ENCODE measurements around the gene UTP25. TPM values are rescaled to one million over a fixed set of nuclear protein-coding genes. Genes with fewer than 3 reads are reported as not detected.

The UTP25 gene
- total and polyA plus RNA-seq, 3 donors from 2014 or later, result 4.0 to 7.7 (median 7.1) TPM

GRCh38 chr1:209784265-209785169 is 43.3 kb upstream of the UTP25 start, which contains the start of gene C1orf74:
C1orf74 (minus strand) TSS chr1:209784559; CDS start chr1:209783634, 925 bp downstream.
- intact Hi-C loops (cut with DNase I; ENCODE audit: low total_unique reads), result no loop called here
- peak within 1 kb of the TSS; percentile 70 to 81 for H3K4me3 ChIP-seq

GRCh38 chr1:209785592-209785991 is 42.2 kb upstream of the UTP25 start:
- WGBS, 2 donors, result 85 to 92% methylated on average over 4 of the region's 4 CpGs
- Histone ChIP-seq H3K4me1 (peaks cover 14% of the 10 kb centered on the region), H3K27ac (no peak overlapping the region), H3K4me3 (no peak overlapping the region), H3K9me3 (no peaks in the 10 kb centered on the region), H3K27me3 (no peaks in the 10 kb centered on the region), H3K36me3 (ENCODE audit: low read depth, missing control alignments) (no peaks in the 10 kb centered on the region)
- intact Hi-C loops (cut with DNase I; ENCODE audit: low total_unique reads), result no loop called here
- TF ChIP-seq POLR2A (IDR thresholded peaks at IDR 0.05), result no peak
- DNase-seq, result no peak

More at GRCh38 chr1:209784265-209785169, 43.3 kb upstream of the UTP25 start, which contains the start of gene C1orf74:
- TF ChIP-seq CTCF (IDR thresholded peaks at IDR 0.05) (peak in 1 of 3 experiments; percentile 41), POLR2A (IDR thresholded peaks at IDR 0.05) (peak; percentile 54)
- Histone ChIP-seq H3K27me3 (no peaks in the 10 kb centered on the region), H3K36me3 (ENCODE audit: low read depth, missing control alignments) (no peaks in the 10 kb centered on the region), H3K4me1 (peaks cover 14% of the 10 kb centered on the region), H3K27ac (peak within 1 kb of the TSS; percentile 78), H3K9me3 (no peaks in the 10 kb centered on the region)
- 3 to 7% methylated on average over 19 to 48 of the region's 48 CpGs for WGBS, 2 donors
- DNase-seq, result peak; percentile 99

GRCh38 chr1:209786146-209786545 is 41.6 kb upstream of the UTP25 start:
- no peaks in the 10 kb centered on the region for H3K27me3 ChIP-seq
- no peak overlapping the region for H3K4me3 ChIP-seq
- WGBS, 2 donors, result 68 to 79% methylated on average over 4 of the region's 4 CpGs
- DNase-seq, result no peak
- peaks cover 14% of the 10 kb centered on the region for H3K4me1 ChIP-seq
- TF ChIP-seq CTCF (IDR thresholded peaks at IDR 0.05) (no peak), POLR2A (IDR thresholded peaks at IDR 0.05) (no peak)
- no peak overlapping the region for H3K27ac ChIP-seq
- intact Hi-C loops (cut with DNase I; ENCODE audit: low total_unique reads), result no loop called here
- no peaks in the 10 kb centered on the region for H3K9me3 ChIP-seq
- no peaks in the 10 kb centered on the region for H3K36me3 ChIP-seq (ENCODE audit: low read depth, missing control alignments)

- intact Hi-C loops (cut with DNase I; ENCODE audit: low total_unique reads), result no loop called here
- no peaks in the 10 kb centered on the region for H3K36me3 ChIP-seq (ENCODE audit: low read depth, missing control alignments)
- H3K27ac ChIP-seq, result no peak overlapping the region
- no peaks in the 10 kb centered on the region for H3K27me3 ChIP-seq
- DNase-seq, result no peak
- WGBS, 2 donors, result 55 to 69% methylated on average over 2 of the region's 2 CpGs
- no peak overlapping the region for H3K4me3 ChIP-seq
- H3K4me1 ChIP-seq, result peaks cover 14% of the 10 kb centered on the region
- no peaks in the 10 kb centered on the region for H3K9me3 ChIP-seq
- no peak for TF ChIP-seq CTCF (IDR thresholded peaks at IDR 0.05)
Measured at GRCh38 chr1:209787551-209787950, 40.2 kb upstream of the UTP25 start.

- peaks cover 6% of the 10 kb centered on the region for H3K4me1 ChIP-seq
- no peak overlapping the region for H3K4me3 ChIP-seq
- intact Hi-C loops (cut with DNase I; ENCODE audit: low total_unique reads), result no loop called here
- H3K9me3 ChIP-seq, result no peaks in the 10 kb centered on the region
- DNase-seq, result no peak
- no peak for TF ChIP-seq POLR2A (IDR thresholded peaks at IDR 0.05)
- TF ChIP-seq CTCF (IDR thresholded peaks at IDR 0.05), result no peak
- WGBS, 2 donors, result 87 to 100% methylated on average over 1 of the region's 1 CpG
- no peaks in the 10 kb centered on the region for H3K36me3 ChIP-seq (ENCODE audit: low read depth, missing control alignments)
- no peak overlapping the region for H3K27ac ChIP-seq
- no peaks in the 10 kb centered on the region for H3K27me3 ChIP-seq
Measured at GRCh38 chr1:209789245-209789644, 38.5 kb upstream of the UTP25 start.

All from testis (tissue), 3 donors.